Panc1 (cell line): ENCODE data around the gene UNC50. TPM values are rescaled to one million over a fixed set of nuclear protein-coding genes. Genes with fewer than 3 reads are reported as not detected.

Experiments
- ATAC-seq: fragments of 200-7000 bp; cut with Tn5 transposase; 2 replicates; pipeline ENCODE4 v1.9.1; 2020; ENCODE audit warnings: mild to moderate bottlenecking, moderate library complexity
- BruUV-seq: library from RNA; stranded (reverse); fragments of 400-500 nt; replicated peaks from 2 replicates; lab custom pipeline; 2021; lab: Mats Ljungman, UMichigan
- CTCF ChIA-PET: fragments of 300-600 bp; sonication (Branson Sonifier 250); formaldehyde crosslinking; loops from one replicate; lab custom pipeline; 2022; ENCODE audit warnings: antibody characterized with exemption; lab: Charles Lee
- POLR2A ChIA-PET: fragments of 300-600 bp; sonication (Branson Sonifier 250); formaldehyde crosslinking; loops from one replicate; lab custom pipeline; 2022; ENCODE audit warnings: antibody characterized with exemption; lab: Charles Lee
- DNase-seq: peaks from one replicate; pipeline ENCODE4 v3.0.0-alpha.2; 2010; ENCODE audit warnings: low read depth, low spot score
- H3K27ac ChIP-seq: 2 replicates; pipeline ENCODE4 v1.5.1; 2011; ENCODE audit warnings: mild to moderate bottlenecking, low read length, inconsistent platforms
- H3K27me3 ChIP-seq: fragments of 200-500 bp; sonication (Bioruptor generic); 2 replicates; pipeline ENCODE4 v1.6.0; 2014; ENCODE audit warnings: low read length, inconsistent platforms; ENCODE audit not compliant: control insufficient read depth, insufficient read depth
- H3K36me3 ChIP-seq: fragments of 200-500 bp; sonication (Bioruptor generic); 2 replicates; pipeline ENCODE4 v1.5.1; 2014; ENCODE audit warnings: inconsistent platforms, mild to moderate bottlenecking, low read length, moderate library complexity; ENCODE audit not compliant: control insufficient read depth, insufficient read depth
- H3K4me1 ChIP-seq: 2 replicates; pipeline ENCODE4 v1.5.1; 2011; ENCODE audit warnings: inconsistent platforms, mild to moderate bottlenecking, low read length, moderate library complexity; ENCODE audit not compliant: control insufficient read depth, insufficient read depth
- H3K4me3 ChIP-seq, 2 experiments: 2 replicates each; pipeline ENCODE4 v1.5.1; 2011 to 2012; ENCODE audit warnings: low read depth in 2 of 2, low read length in 2 of 2, mild to moderate bottlenecking in 2 of 2, inconsistent platforms in 1 of 2, moderate library complexity in 1 of 2
- H3K9me3 ChIP-seq: fragments of 200-500 bp; sonication (Bioruptor generic); 2 replicates; pipeline ENCODE4 v1.5.1; 2014; ENCODE audit warnings: low read depth, mild to moderate bottlenecking, inconsistent platforms, low read length, moderate library complexity; ENCODE audit not compliant: control insufficient read depth, insufficient read depth
- POLR2AphosphoS5 ChIP-seq: IDR thresholded peaks from 2 replicates; pipeline ENCODE4 v1.6.1; 2012; ENCODE audit warnings: mild to moderate bottlenecking, low read depth, low read length, moderate library complexity
- REST ChIP-seq, 2 experiments: IDR thresholded peaks; 2 replicates each; pipeline ENCODE4 v1.6.1; 2011 to 2012; ENCODE audit warnings: low read depth in 2 of 2, control low read depth in 1 of 2, low read length in 1 of 2, mild to moderate bottlenecking in 1 of 2, moderate library complexity in 1 of 2; ENCODE audit not compliant: insufficient read depth in 1 of 2
- SIN3A ChIP-seq: IDR thresholded peaks from 2 replicates; pipeline ENCODE4 v1.6.1; 2012; ENCODE audit warnings: low read depth, mild to moderate bottlenecking, low read length, moderate library complexity, borderline replicate concordance; ENCODE audit not compliant: insufficient read depth
- TCF7L2 ChIP-seq: IDR thresholded peaks from 2 replicates; pipeline ENCODE4 v1.6.1; 2011; ENCODE audit warnings: mild to moderate bottlenecking, low read depth, low read length, inconsistent platforms
- in situ Hi-C: cut with HindIII; loops from 2 replicates; pipeline ENCODE4 v1.10.0; 2016; ENCODE audit warnings: low sequenced_read_pairs, low pct_unique_long_range_greater_than_20kb
- intact Hi-C: fragments of 100-400 bp; cut with micrococcal nuclease; formaldehyde crosslinking; loops from one replicate; pipeline ENCODE4 v1.10.0; 2022; ENCODE audit not compliant: unreplicated experiment
- total RNA-seq: library from RNA; stranded (reverse); gene quantifications from one replicate; pipeline ENCODE4 v1.2.1, GENCODE V29; 2021; ENCODE audit not compliant: unreplicated experiment
- TF ChIP-seq, protein P1 (sequence below): fragments of 450-650 bp; IDR thresholded peaks from 2 replicates; pipeline ENCODE4 v1.5.1; 2017; ENCODE audit warnings: mild to moderate bottlenecking

UNC50 gene
- total RNA-seq, 1 experiment from 2014 or later: 43.6 TPM

- peak; percentile 97 for ATAC-seq
- Histone ChIP-seq H3K9me3 (no peaks in the 10 kb centered on the region), H3K4me1 (no peaks in the 10 kb centered on the region), H3K27ac (no peak overlapping the region), H3K4me3 (no peak overlapping the region), H3K36me3 (peaks cover 14% of the 10 kb centered on the region), H3K27me3 (no peaks in the 10 kb centered on the region)
- DNase-seq: no peak
- TF ChIP-seq, protein P1, sequence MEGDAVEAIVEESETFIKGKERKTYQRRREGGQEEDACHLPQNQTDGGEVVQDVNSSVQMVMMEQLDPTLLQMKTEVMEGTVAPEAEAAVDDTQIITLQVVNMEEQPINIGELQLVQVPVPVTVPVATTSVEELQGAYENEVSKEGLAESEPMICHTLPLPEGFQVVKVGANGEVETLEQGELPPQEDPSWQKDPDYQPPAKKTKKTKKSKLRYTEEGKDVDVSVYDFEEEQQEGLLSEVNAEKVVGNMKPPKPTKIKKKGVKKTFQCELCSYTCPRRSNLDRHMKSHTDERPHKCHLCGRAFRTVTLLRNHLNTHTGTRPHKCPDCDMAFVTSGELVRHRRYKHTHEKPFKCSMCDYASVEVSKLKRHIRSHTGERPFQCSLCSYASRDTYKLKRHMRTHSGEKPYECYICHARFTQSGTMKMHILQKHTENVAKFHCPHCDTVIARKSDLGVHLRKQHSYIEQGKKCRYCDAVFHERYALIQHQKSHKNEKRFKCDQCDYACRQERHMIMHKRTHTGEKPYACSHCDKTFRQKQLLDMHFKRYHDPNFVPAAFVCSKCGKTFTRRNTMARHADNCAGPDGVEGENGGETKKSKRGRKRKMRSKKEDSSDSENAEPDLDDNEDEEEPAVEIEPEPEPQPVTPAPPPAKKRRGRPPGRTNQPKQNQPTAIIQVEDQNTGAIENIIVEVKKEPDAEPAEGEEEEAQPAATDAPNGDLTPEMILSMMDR: peak; percentile 81
- no peak for TF ChIP-seq POLR2AphosphoS5
- POLR2A ChIA-PET: no interaction called here
- CTCF ChIA-PET: no interaction called here
- intact Hi-C loops (loop anchor here (2.0 kb wide), 1 partner anchor 189 kb away; no protein-coding TSS in a partner anchor), in situ Hi-C loops (no loop called here)
- BruUV-seq: no TSS peak
These were observed 6.8 kb upstream of the UNC50 start for GRCh38 chr2:98601532-98602132.

GRCh38 chr2:98604547-98604946 is 3.8 kb upstream of the UNC50 start:
- no TSS peak for BruUV-seq
- Histone ChIP-seq H3K4me1 (peaks cover 11% of the 10 kb centered on the region), H3K27me3 (no peaks in the 10 kb centered on the region), H3K27ac (no peak overlapping the region), H3K36me3 (peaks cover 18% of the 10 kb centered on the region), H3K9me3 (no peaks in the 10 kb centered on the region), H3K4me3 (no peak overlapping the region)
- ATAC-seq (no peak), DNase-seq (no peak)
- ChIA-PET POLR2A (no interaction called here), CTCF (no interaction called here)
- intact Hi-C loops: no loop called here
- in situ Hi-C loops: no loop called here
- TF ChIP-seq, protein P1: no peak
- no peak for TF ChIP-seq TCF7L2
- no peak for TF ChIP-seq SIN3A
- no peak for TF ChIP-seq REST (IDR thresholded peaks at IDR 0.05; ENCODE audit: insufficient read depth in 1 of 2, low read depth in 2 of 2, low read length in 1 of 2)
- TF ChIP-seq POLR2AphosphoS5: no peak
